GM06990 (cell line): Measurements from ENCODE around the gene BMPR2.

Experiments used
- DNase-seq: peaks from one replicate; pipeline ENCODE4 v3.0.0-alpha.2; 2011; ENCODE audit not compliant: insufficient read length; ENCODE audit errors: extremely low read depth
- H3K27me3 ChIP-seq: replicated peaks from 2 replicates; pipeline ENCODE4 v1.6.0; 2011; ENCODE audit warnings: low read length; ENCODE audit not compliant: control insufficient read depth, insufficient read depth
- H3K36me3 ChIP-seq: 2 replicates; pipeline ENCODE4 v1.5.1; 2011; ENCODE audit warnings: low read length; ENCODE audit not compliant: control insufficient read depth, insufficient read depth
- H3K4me3 ChIP-seq: replicated peaks from 2 replicates; pipeline ENCODE4 v1.5.1; 2011; ENCODE audit warnings: low read depth, mild to moderate bottlenecking, control low read depth, low read length
- CTCF ChIP-seq: IDR thresholded peaks from 2 replicates; pipeline ENCODE4 v1.5.1; 2011; ENCODE audit warnings: low read length, control low read depth, mild to moderate bottlenecking, inconsistent platforms; ENCODE audit not compliant: insufficient read depth, poor library complexity, severe bottlenecking

The BMPR2 gene

GRCh38 chr2:202418027-202418426 lies 41.9 kb downstream of the BMPR2 start:
- Histone ChIP-seq H3K36me3 (no peaks in the 10 kb centered on the region), H3K27me3 (no peaks in the 10 kb centered on the region), H3K4me3 (no peak overlapping the region)
- DNase-seq = no peak
- no peak for TF ChIP-seq CTCF

- no peaks in the 10 kb centered on the region for H3K36me3 ChIP-seq
- H3K4me3 ChIP-seq = no peak overlapping the region
- H3K27me3 ChIP-seq = no peaks in the 10 kb centered on the region
- no peak for DNase-seq
- TF ChIP-seq CTCF = no peak
Observed at GRCh38 chr2:202418511-202418910, 42.4 kb downstream of the BMPR2 start.

DNA sequence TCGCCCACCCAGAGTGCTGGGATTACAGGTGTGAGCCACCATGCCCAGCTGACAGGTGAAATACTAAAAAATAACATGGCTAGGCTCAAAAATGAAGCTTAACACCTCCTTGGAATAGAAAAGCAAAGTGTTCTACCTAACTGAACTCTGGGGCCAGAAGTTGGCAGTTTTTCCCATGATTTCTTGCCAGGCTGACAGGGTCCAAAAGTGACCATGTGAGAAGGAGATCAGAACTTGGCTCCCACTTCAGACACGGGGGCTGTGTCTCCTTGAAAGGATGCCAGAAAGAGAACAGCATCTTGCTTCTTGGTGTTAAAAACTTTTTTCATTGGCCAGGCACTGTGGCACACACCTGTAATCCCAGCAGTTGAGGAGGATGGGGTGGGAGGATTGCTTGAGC lies 47.0 kb downstream of the BMPR2 start:
- no peak for TF ChIP-seq CTCF
- no peaks in the 10 kb centered on the region for H3K36me3 ChIP-seq
- H3K27me3 ChIP-seq = no peaks in the 10 kb centered on the region
- no peak overlapping the region for H3K4me3 ChIP-seq
- no peak for DNase-seq

DNA sequence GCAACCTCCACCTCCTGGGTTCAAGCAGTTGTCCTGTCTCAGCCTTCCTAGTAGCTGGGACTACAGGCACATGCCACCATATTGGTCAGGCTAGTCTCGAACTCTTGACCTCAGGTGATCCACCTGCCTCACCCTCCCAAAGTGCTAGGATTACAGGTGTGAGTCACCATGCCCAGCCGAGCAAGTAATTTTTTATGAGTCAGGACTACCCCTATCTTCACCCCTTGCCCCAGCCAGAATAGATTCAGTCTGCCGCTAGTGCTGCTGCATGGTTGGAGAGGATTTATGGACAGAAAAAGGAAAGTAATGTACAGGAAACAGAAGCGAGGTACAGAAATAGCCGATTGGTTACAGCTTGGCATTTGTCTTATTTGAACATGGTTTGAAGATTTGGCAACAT lies 48.9 kb downstream of the BMPR2 start:
- no peaks in the 10 kb centered on the region for H3K27me3 ChIP-seq
- no peaks in the 10 kb centered on the region for H3K36me3 ChIP-seq
- no peak overlapping the region for H3K4me3 ChIP-seq
- TF ChIP-seq CTCF = no peak
- DNase-seq = no peak

GRCh38 chr2:202426751-202427150 lies 50.6 kb downstream of the BMPR2 start:
- H3K4me3 ChIP-seq = no peak overlapping the region
- DNase-seq = no peak
- no peak for TF ChIP-seq CTCF
- no peaks in the 10 kb centered on the region for H3K36me3 ChIP-seq
- no peaks in the 10 kb centered on the region for H3K27me3 ChIP-seq
